AG09319 (cell line): ENCODE measurements around the gene USP17L30.
"Not testable (repeated sequence)": the region's sequence is repeated elsewhere in the genome, so short reads cannot be mapped to it uniquely, and the experiment has no call there.

Source experiments
- DNase-seq: peaks from one replicate; pipeline ENCODE4 v3.0.0-alpha.2; 2010; ENCODE audit warnings: low read depth; ENCODE audit errors: extremely low read depth
- CTCF ChIP-seq: IDR thresholded peaks from 2 replicates; pipeline ENCODE4 v1.5.1; 2011; ENCODE audit warnings: low read depth, mild to moderate bottlenecking, inconsistent platforms, low read length, moderate library complexity

USP17L30 gene

GRCh38 chr4:9362829-9363228 lies at the start of gene USP17L30:
Gene USP17L30, plus strand, starts transcription at chr4:9363129. Its CDS starts 0 bp downstream, at chr4:9363129.
- DNase-seq = not testable (repeated sequence)

- DNase-seq = not testable (repeated sequence)
These were observed 38.7 kb upstream of the USP17L30 start for GRCh38 chr4:9324191-9324590.

GRCh38 chr4:9324865-9325264 lies 38.1 kb upstream of the USP17L30 start, which contains the start of gene USP17L24:
Gene USP17L24, plus strand, starts transcription at chr4:9325165. Its CDS starts 0 bp downstream, at chr4:9325165.
- not testable (repeated sequence) for DNase-seq

GRCh38 chr4:9329611-9330010 lies 33.3 kb upstream of the USP17L30 start, which contains the start of gene USP17L25:
Gene USP17L25, plus strand, starts transcription at chr4:9329911. Its CDS starts 0 bp downstream, at chr4:9329911.
- DNase-seq = not testable (repeated sequence)

GRCh38 chr4:9334358-9334757 lies 28.6 kb upstream of the USP17L30 start, which contains the start of gene USP17L26:
Gene USP17L26, plus strand, starts transcription at chr4:9334658. Its CDS starts 0 bp downstream, at chr4:9334658.
- not testable (repeated sequence) for DNase-seq

GRCh38 chr4:9339103-9339502 lies 23.8 kb upstream of the USP17L30 start, which contains the start of gene USP17L5:
Gene USP17L5, plus strand, starts transcription at chr4:9339403. Its CDS starts 0 bp downstream, at chr4:9339403.
- DNase-seq = not testable (repeated sequence)

- DNase-seq = not testable (repeated sequence)
These were observed 19.1 kb upstream of the USP17L30 start, which contains the start of gene USP17L27 for GRCh38 chr4:9343848-9344247. Gene USP17L27, plus strand, starts transcription at chr4:9344148. Its CDS starts 0 bp downstream, at chr4:9344148.

GRCh38 chr4:9348593-9348992 lies 14.3 kb upstream of the USP17L30 start, which contains the start of gene USP17L28:
Gene USP17L28, plus strand, starts transcription at chr4:9348893. Its CDS starts 0 bp downstream, at chr4:9348893.
- DNase-seq = not testable (repeated sequence)

GRCh38 chr4:9350866-9351265 lies 12.1 kb upstream of the USP17L30 start:
- DNase-seq = not testable (repeated sequence)

- DNase-seq = not testable (repeated sequence)
These were observed 9.6 kb upstream of the USP17L30 start, which contains the start of gene USP17L29 for GRCh38 chr4:9353338-9353737. Gene USP17L29, plus strand, starts transcription at chr4:9353638. Its CDS starts 0 bp downstream, at chr4:9353638.

GRCh38 chr4:9379881-9380280 lies 17.0 kb downstream of the USP17L30 start:
- not testable (repeated sequence) for DNase-seq

- not testable (repeated sequence) for DNase-seq
- peak; percentile 13 for TF ChIP-seq CTCF
These were observed 18.1 kb downstream of the USP17L30 start for GRCh38 chr4:9381012-9381534.

GRCh38 chr4:9384126-9384525 lies 21.2 kb downstream of the USP17L30 start:
- no peak for DNase-seq
- no peak for TF ChIP-seq CTCF

- DNase-seq = not testable (repeated sequence)
These were observed 26.1 kb downstream of the USP17L30 start for GRCh38 chr4:9389001-9389400.

- not testable (repeated sequence) for DNase-seq
These were observed 42.8 kb downstream of the USP17L30 start for GRCh38 chr4:9405774-9406173.

- DNase-seq = not testable (repeated sequence)
These were observed 43.6 kb downstream of the USP17L30 start for GRCh38 chr4:9406491-9406890.
